HepG2 (cell line): ENCODE measurements around the gene TMBIM4. TPM values are rescaled to one million over a fixed set of nuclear protein-coding genes. Genes with fewer than 3 reads are reported as not detected.
A peak's percentile ranks its signal among the peaks of the same experiment; 100 is the strongest.

ENCODE experiments used
- ARID4A ChIP-seq: sonication (generic); formaldehyde crosslinking; IDR thresholded peaks from 2 replicates; pipeline ENCODE4 v1.5.0; 2020; ENCODE audit warnings: mild to moderate bottlenecking, missing genetic modification reagents, borderline replicate concordance
- ATM ChIP-seq: fragments of 450-650 bp; IDR thresholded peaks from 2 replicates; pipeline ENCODE4 v1.7.1; 2017; ENCODE audit warnings: mild to moderate bottlenecking, borderline replicate concordance
- BCL6 ChIP-seq: IDR thresholded peaks from 2 replicates; pipeline ENCODE4 v1.6.1; 2016; ENCODE audit warnings: missing genetic modification reagents, missing compliant biosample characterization
- BHLHE40 ChIP-seq: IDR thresholded peaks from 2 replicates; pipeline ENCODE4 v1.6.1; 2011; ENCODE audit warnings: low read length, improper control_type of control experiment
- BORCS8-MEF2B ChIP-seq: sonication (generic); formaldehyde crosslinking; IDR thresholded peaks from 2 replicates; pipeline ENCODE4 v1.8.0; 2022; ENCODE audit warnings: mild to moderate bottlenecking, missing genetic modification reagents
- BRCA1 ChIP-seq: sonication (generic); formaldehyde crosslinking; IDR thresholded peaks from 2 replicates; pipeline ENCODE4 v1.4.0; 2020; ENCODE audit warnings: missing genetic modification reagents
- CHD2 ChIP-seq: IDR thresholded peaks from 2 replicates; pipeline ENCODE4 v1.6.1; 2011; ENCODE audit warnings: low read depth, low read length, improper control_type of control experiment
- CSRNP2 ChIP-seq: sonication (generic); formaldehyde crosslinking; conservative IDR thresholded peaks from 2 replicates; pipeline ENCODE4 v1.8.0; 2022; ENCODE audit warnings: low read depth, missing genetic modification reagents
- ETV5 ChIP-seq: IDR thresholded peaks from 2 replicates; pipeline ENCODE4 v1.6.1; 2018; ENCODE audit warnings: missing biosample characterization, missing genetic modification reagents, inconsistent platforms, borderline replicate concordance
- GTF3A ChIP-seq: sonication (generic); formaldehyde crosslinking; conservative IDR thresholded peaks from 2 replicates; pipeline ENCODE4 v1.4.0; 2020; ENCODE audit warnings: mild to moderate bottlenecking, missing genetic modification reagents
- HDAC6 ChIP-seq: fragments of 200-600 bp; sonication (generic); IDR thresholded peaks from 2 replicates; pipeline ENCODE4 v1.7.0; 2017; ENCODE audit warnings: mild to moderate bottlenecking, antibody characterized with exemption, low read length, low read depth
- ISL2 ChIP-seq: sonication (generic); formaldehyde crosslinking; IDR thresholded peaks from 2 replicates; pipeline ENCODE4 v1.5.0; 2020; ENCODE audit warnings: missing genetic modification reagents
- MAF1 ChIP-seq: sonication (generic); formaldehyde crosslinking; IDR thresholded peaks from 2 replicates; pipeline ENCODE4 v1.5.0; 2020; ENCODE audit warnings: missing genetic modification reagents, borderline replicate concordance
- NCOA5 ChIP-seq: sonication (generic); formaldehyde crosslinking; IDR thresholded peaks from 2 replicates; pipeline ENCODE4 v1.4.0; 2020; ENCODE audit warnings: missing genetic modification reagents
- NFKB2 ChIP-seq: sonication (generic); formaldehyde crosslinking; IDR thresholded peaks from 2 replicates; pipeline ENCODE4 v1.4.0; 2020; ENCODE audit warnings: missing genetic modification reagents, borderline replicate concordance
- RXRB ChIP-seq: IDR thresholded peaks from 2 replicates; pipeline ENCODE4 v1.6.1; 2016; ENCODE audit warnings: borderline replicate concordance, missing genetic modification reagents, missing compliant biosample characterization
- TARDBP ChIP-seq: sonication (generic); formaldehyde crosslinking; IDR thresholded peaks from 2 replicates; pipeline ENCODE4 v1.8.0; 2022; ENCODE audit warnings: mild to moderate bottlenecking, missing genetic modification reagents
- TCF12 ChIP-seq, 2 experiments: fragments of 450-650 bp in 1 of 2; sonication (generic) in 1 of 2; formaldehyde crosslinking in 1 of 2; IDR thresholded peaks; 2 replicates each; pipeline versions ENCODE4 v1.6.1 to v1.8.0; 2017 to 2022; ENCODE audit warnings: antibody characterized with exemption in 1 of 2, mild to moderate bottlenecking in 1 of 2, missing genetic modification reagents in 1 of 2, moderate library complexity in 1 of 2
- TRAFD1 ChIP-seq: sonication (generic); formaldehyde crosslinking; IDR thresholded peaks from 2 replicates; pipeline ENCODE4 v1.5.1; 2020; ENCODE audit warnings: missing genetic modification reagents, mild to moderate bottlenecking, borderline replicate concordance
- ZNF274 ChIP-seq: sonication (generic); formaldehyde crosslinking; IDR thresholded peaks from 2 replicates; pipeline ENCODE4 v1.5.1; 2020; ENCODE audit warnings: mild to moderate bottlenecking, missing genetic modification reagents
- ZNF496 ChIP-seq: sonication (generic); formaldehyde crosslinking; IDR thresholded peaks from 2 replicates; pipeline ENCODE4 v1.8.1; 2023; ENCODE audit warnings: mild to moderate bottlenecking, moderate library complexity, missing genetic modification reagents; ENCODE audit not compliant: insufficient replicate concordance
- polyA plus RNA-seq, 8 experiments: library from polyadenylated mRNA; depleted of rRNA in 3 of 8; stranded (reverse) in 7 of 8; unstranded in 1 of 8; fragments of >200 nt; fragmentation: Illumina TruSeq in 4 of 8; extraction: Trizol in 4 of 8; gene quantifications; 2 replicates each; pipeline versions ENCODE4 v1.2.1 to v1.2.3, GENCODE V29; 2011 to 2016; ENCODE audit warnings: low read depth in 4 of 8, missing spikeins in 1 of 8, mixed read lengths in 1 of 8; ENCODE audit not compliant: insufficient read depth in 1 of 8
- total RNA-seq, 5 experiments: library from RNA; depleted of rRNA; stranded (reverse); fragments of >200 nt; fragmentation: Illumina TruSeq; extraction: Trizol; gene quantifications; 2 replicates each; pipeline ENCODE4 v1.2.3, GENCODE V29; 2016; ENCODE audit warnings: low read depth in 1 of 5

Gene TMBIM4
- total and polyA plus RNA-seq, 2 of the 13 experiments (the other 11 are each of a cell fraction or from before 2014, with no cell fraction given), result 60.5 to 67.7 TPM

- TF ChIP-seq BCL6 (no peak; the same call in none of the 2 replicates), CSRNP2 (CRISPR knock-in tag) (no peak), MAF1 (CRISPR knock-in tag) (no peak), RXRB (CRISPR knock-in tag) (peak; percentile 48; the same call in 1 of the 2 replicates), CHD2 (no peak), BHLHE40 (no peak), ISL2 (CRISPR knock-in tag) (no peak; the same call in 1 of the 2 replicates), ZNF274 (CRISPR knock-in tag) (peak; percentile 45; the same call in 1 of the 2 replicates), TCF12 (IDR thresholded peaks at IDR 0.05) (no peak), TCF12 (CRISPR knock-in tag; IDR thresholded peaks at IDR 0.05) (no peak), TARDBP (CRISPR knock-in tag) (0 out of 2 replicates have a peak, but pooled peaks have one; percentile 46), GTF3A (CRISPR knock-in tag) (0 out of 2 replicates have a peak, but pooled peaks have one; percentile 61), NFKB2 (CRISPR knock-in tag) (peak; percentile 71; the same call in 1 of the 2 replicates), HDAC6 (no peak), BORCS8-MEF2B (CRISPR knock-in tag) (peak; percentile 88; the same call in 1 of the 2 replicates), ZNF496 (CRISPR knock-in tag) (no peak), NCOA5 (CRISPR knock-in tag) (no peak), ARID4A (CRISPR knock-in tag) (peak; percentile 97), ETV5 (CRISPR knock-in tag) (peak; percentile 79), BRCA1 (CRISPR knock-in tag) (no peak), TRAFD1 (CRISPR knock-in tag) (no peak), ATM (no peak)
Measured at GRCh38 chr12:66130267-66131066, 39.3 kb downstream of the TMBIM4 start, which contains the start of gene LLPH (continued).
